Smooth muscle cell (in vitro differentiated cells): ENCODE results near the gene NADSYN1. TPM values are rescaled to one million over a fixed set of nuclear protein-coding genes. Genes with fewer than 3 reads are reported as not detected.

Source experiments
- DNase-seq: peaks from one replicate; lab custom pipeline; 2025; ENCODE audit not compliant: unreplicated experiment; lab: John Stamatoyannopoulos, UW
- H2AFZ ChIP-seq: fragments of 200-600 bp; sonication (generic); 2 replicates; pipeline ENCODE4 v1.6.0; 2016; ENCODE audit warnings: antibody characterized with exemption, low read depth, mild to moderate bottlenecking
- H3F3A ChIP-seq: fragments of 200-600 bp; sonication (generic); 2 replicates; pipeline ENCODE4 v1.6.0; 2017; ENCODE audit warnings: antibody characterized with exemption, low read depth
- H3K27ac ChIP-seq: fragments of 200-600 bp; sonication (generic); 2 replicates; pipeline ENCODE4 v1.5.1; 2016; ENCODE audit warnings: low read depth, mild to moderate bottlenecking
- H3K27me3 ChIP-seq: fragments of 200-600 bp; sonication (generic); 2 replicates; pipeline ENCODE4 v1.6.1; 2016; ENCODE audit warnings: low read depth, mild to moderate bottlenecking
- H3K36me3 ChIP-seq: fragments of 200-600 bp; sonication (generic); 2 replicates; pipeline ENCODE4 v1.5.1; 2016; ENCODE audit warnings: low read depth
- H3K4me1 ChIP-seq: fragments of 200-600 bp; sonication (generic); 2 replicates; pipeline ENCODE4 v1.5.1; 2016; ENCODE audit warnings: low read depth
- H3K4me2 ChIP-seq: fragments of 200-600 bp; sonication (generic); 2 replicates; pipeline ENCODE4 v1.6.0; 2016; ENCODE audit warnings: mild to moderate bottlenecking
- H3K4me3 ChIP-seq: fragments of 200-600 bp; sonication (generic); 2 replicates; pipeline ENCODE4 v1.5.1; 2016; ENCODE audit warnings: mild to moderate bottlenecking
- H3K79me2 ChIP-seq: fragments of 200-600 bp; sonication (generic); 2 replicates; pipeline ENCODE4 v1.6.0; 2016; ENCODE audit warnings: low read depth, mild to moderate bottlenecking
- H3K9ac ChIP-seq: fragments of 200-600 bp; sonication (generic); 2 replicates; pipeline ENCODE4 v1.6.0; 2016; ENCODE audit warnings: low read depth
- H3K9me3 ChIP-seq: fragments of 200-600 bp; sonication (generic); replicated peaks from 2 replicates; pipeline ENCODE4 v1.5.1; 2016; ENCODE audit warnings: low read depth
- H4K20me1 ChIP-seq: fragments of 200-600 bp; sonication (generic); 2 replicates; pipeline ENCODE4 v1.6.0; 2016; ENCODE audit warnings: low read depth
- CTCF ChIP-seq: fragments of 200-600 bp; sonication (generic); IDR thresholded peaks from 2 replicates; pipeline ENCODE4 v1.5.1; 2017; ENCODE audit warnings: borderline replicate concordance, mild to moderate bottlenecking, antibody characterized with exemption; ENCODE audit not compliant: insufficient read depth, poor library complexity, severe bottlenecking
- WGBS: methylation state at CpG from one replicate; pipeline ENCODE4 v1.1.7; 2016; ENCODE audit warnings: low lambda C conversion rate; 5-methylcytosine and 5-hydroxymethylcytosine counted together
- polyA plus RNA-seq: library from polyadenylated mRNA; unstranded; fragments of >200 nt; fragmentation: Nextera tagmentation; extraction: Ambion mirVana; gene quantifications from 2 replicates; pipeline ENCODE4 v1.2.1, GENCODE V29; 2016
- total RNA-seq: library from RNA; depleted of rRNA; stranded (reverse); fragments of >200 nt; gene quantifications from 2 replicates; pipeline ENCODE4 v1.2.3, GENCODE V29; 2014

NADSYN1 gene
- total and polyA plus RNA-seq, 2 experiments from 2014 or later: 30.2 to 33.8 TPM

GRCh38 chr11:71474771-71475483 is 21.9 kb downstream of the NADSYN1 start:
- WGBS: 96% methylated on average over 26 of the region's 26 CpGs
- no peak overlapping the region for H3K27ac ChIP-seq
- no peak for DNase-seq
- no peaks in the 10 kb centered on the region for H3F3A ChIP-seq
- H3K4me3 ChIP-seq: no peak overlapping the region
- H3K79me2 ChIP-seq: no peaks in the 10 kb centered on the region
- H3K4me1 ChIP-seq: no peaks in the 10 kb centered on the region
- TF ChIP-seq CTCF: no peak
- H4K20me1 ChIP-seq: no peaks in the 10 kb centered on the region
- no peaks in the 10 kb centered on the region for H3K27me3 ChIP-seq
- no peaks in the 10 kb centered on the region for H3K9me3 ChIP-seq
- no peak overlapping the region for H3K4me2 ChIP-seq
- no peak overlapping the region for H2AFZ ChIP-seq
- no peak overlapping the region for H3K9ac ChIP-seq
- no peaks in the 10 kb centered on the region for H3K36me3 ChIP-seq

GRCh38 chr11:71476031-71476430 is 23.0 kb downstream of the NADSYN1 start:
- WGBS: 95% methylated on average over 21 of the region's 21 CpGs
- Histone ChIP-seq H2AFZ (no peak overlapping the region), H3K4me3 (no peak overlapping the region), H3F3A (no peaks in the 10 kb centered on the region), H3K9ac (no peak overlapping the region), H4K20me1 (no peaks in the 10 kb centered on the region), H3K4me1 (no peaks in the 10 kb centered on the region), H3K36me3 (no peaks in the 10 kb centered on the region), H3K27ac (no peak overlapping the region), H3K9me3 (no peaks in the 10 kb centered on the region), H3K4me2 (no peak overlapping the region), H3K79me2 (no peaks in the 10 kb centered on the region), H3K27me3 (no peaks in the 10 kb centered on the region)
- TF ChIP-seq CTCF: no peak
- no peak for DNase-seq

- no peak overlapping the region for H3K9ac ChIP-seq
- WGBS: 96% methylated on average over 34 of the region's 34 CpGs
- no peak overlapping the region for H3K4me3 ChIP-seq
- no peak for DNase-seq
- no peak for TF ChIP-seq CTCF
- H3K79me2 ChIP-seq: no peaks in the 10 kb centered on the region
- H4K20me1 ChIP-seq: no peaks in the 10 kb centered on the region
- no peaks in the 10 kb centered on the region for H3K4me1 ChIP-seq
- no peak overlapping the region for H3K4me2 ChIP-seq
- H2AFZ ChIP-seq: no peak overlapping the region
- H3K9me3 ChIP-seq: no peaks in the 10 kb centered on the region
- H3F3A ChIP-seq: no peaks in the 10 kb centered on the region
- H3K27ac ChIP-seq: no peak overlapping the region
- no peaks in the 10 kb centered on the region for H3K27me3 ChIP-seq
- H3K36me3 ChIP-seq: no peaks in the 10 kb centered on the region
Measured at GRCh38 chr11:71476926-71477640, 24.1 kb downstream of the NADSYN1 start.
